GM20000 (cell line): ENCODE data around the gene ADCY5.

Experiments used
- DNase-seq: peaks from one replicate; pipeline ENCODE4 v3.0.0; 2012; ENCODE audit warnings: low spot score
- CTCF ChIP-seq: IDR thresholded peaks from 2 replicates; pipeline ENCODE4 v1.5.1; 2012; ENCODE audit warnings: mild to moderate bottlenecking, control low read depth; ENCODE audit errors: extremely low read depth, missing control alignments

The ADCY5 gene

GRCh38 chr3:123344907-123345594 lies 103.8 kb downstream of the ADCY5 start:
- no peak for TF ChIP-seq CTCF

GRCh38 chr3:123344175-123344906 lies 104.5 kb downstream of the ADCY5 start:
- no peak for TF ChIP-seq CTCF
- DNase-seq, result no peak

More at GRCh38 chr3:123344907-123345594, 103.8 kb downstream of the ADCY5 start:
- no peak for DNase-seq

- no peak for DNase-seq
- TF ChIP-seq CTCF, result no peak
These were observed 105.4 kb downstream of the ADCY5 start for GRCh38 chr3:123343296-123344174.

GRCh38 chr3:123342631-123343080 lies 106.2 kb downstream of the ADCY5 start:
- no peak for TF ChIP-seq CTCF
- DNase-seq, result no peak

- no peak for DNase-seq
- TF ChIP-seq CTCF, result no peak
These were observed 106.8 kb downstream of the ADCY5 start for GRCh38 chr3:123341871-123342630.

GRCh38 chr3:123340336-123340735 lies 108.6 kb downstream of the ADCY5 start:
- TF ChIP-seq CTCF, result no peak
- DNase-seq, result no peak
